Medulla oblongata (tissue), 1 donor: Measurements from ENCODE around the gene CEP135.
"Not testable (repeated sequence)": the region's sequence is repeated elsewhere in the genome, so short reads cannot be mapped to it uniquely, and the experiment has no call there.

Source experiments
- DNase-seq: peaks from one replicate; pipeline ENCODE4 v3.0.0-alpha.2; 2015; ENCODE audit errors: extremely low spot score

CEP135 gene

DNA sequence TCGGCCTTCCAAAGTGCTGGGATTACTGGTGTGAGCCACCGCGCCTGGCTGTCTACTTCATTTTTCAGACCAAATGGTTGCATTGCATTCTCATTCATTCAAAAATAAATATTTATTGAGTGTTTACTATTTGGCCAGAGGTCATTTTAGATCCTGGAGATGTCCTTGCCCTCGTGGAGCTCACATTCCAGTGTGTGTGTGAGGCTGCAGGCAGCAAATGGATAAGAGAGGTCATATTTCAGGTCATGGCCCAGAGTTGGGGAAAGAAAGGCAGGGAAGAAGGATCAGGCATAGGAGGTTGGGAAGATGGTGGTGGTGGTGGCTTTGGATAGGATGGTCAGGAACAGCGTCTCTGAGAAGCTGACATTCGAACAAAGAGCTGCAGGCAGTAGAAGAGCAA, 119.1 kb downstream of the CEP135 start:
- DNase-seq, result no peak

DNA sequence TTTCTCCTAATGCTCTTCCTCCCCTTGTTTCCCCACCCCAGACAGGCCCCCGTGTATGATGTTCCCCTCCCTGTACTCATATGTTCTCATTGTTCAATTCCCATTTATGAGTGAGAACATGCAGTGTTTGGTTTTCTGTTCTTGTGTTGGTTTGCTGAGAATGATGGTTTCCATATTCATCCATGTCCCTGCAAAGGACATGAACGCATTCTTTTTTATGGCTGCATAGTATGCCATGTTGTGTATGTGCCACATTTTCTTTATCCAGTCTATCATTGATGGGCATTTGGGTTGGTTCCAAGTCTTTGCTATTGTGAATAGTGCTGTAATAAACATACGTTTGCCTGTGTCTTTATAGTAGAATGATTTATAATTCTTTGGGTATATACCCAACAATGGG, 124.0 kb downstream of the CEP135 start:
- DNase-seq, result not testable (repeated sequence)

DNA sequence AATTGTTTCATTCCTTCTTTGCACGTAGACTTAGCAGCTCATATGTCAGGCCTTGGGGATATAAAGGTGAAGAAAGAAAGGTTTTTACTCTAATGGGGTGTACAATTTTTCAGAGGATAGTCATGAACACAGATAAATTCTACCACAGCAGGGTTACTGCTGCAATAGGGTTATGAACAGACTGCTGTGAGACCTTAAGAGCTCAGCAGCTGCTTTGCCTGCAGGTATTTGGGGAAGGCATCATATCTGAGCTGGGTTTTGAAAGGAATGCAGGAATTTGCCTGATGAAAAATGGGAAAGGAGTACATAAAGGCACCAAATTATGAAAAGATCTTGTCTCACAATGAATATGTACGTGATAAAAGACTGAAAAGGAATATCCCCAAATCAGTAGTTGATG, 128.9 kb downstream of the CEP135 start:
- DNase-seq, result no peak

DNA sequence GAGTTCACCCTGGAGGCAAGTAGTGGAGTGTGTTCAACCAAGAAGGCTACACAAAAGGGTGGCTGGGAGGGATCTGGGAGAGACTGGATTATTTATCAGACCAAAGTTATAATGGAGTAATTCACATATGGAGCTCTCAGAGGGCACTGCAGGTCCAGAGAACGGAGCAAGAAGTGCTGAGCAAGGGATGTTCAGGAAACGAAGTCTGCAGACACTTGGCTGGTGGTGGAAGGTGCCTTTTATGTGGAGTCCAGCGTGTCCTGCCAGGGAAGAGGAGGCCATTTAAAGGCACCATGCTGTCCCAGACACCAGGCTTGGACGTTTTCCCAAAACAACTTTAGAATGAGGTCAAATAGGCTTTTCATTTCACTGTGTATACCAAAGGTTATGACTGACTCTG, 130.1 kb downstream of the CEP135 start:
- peak; percentile 68 for DNase-seq

DNA sequence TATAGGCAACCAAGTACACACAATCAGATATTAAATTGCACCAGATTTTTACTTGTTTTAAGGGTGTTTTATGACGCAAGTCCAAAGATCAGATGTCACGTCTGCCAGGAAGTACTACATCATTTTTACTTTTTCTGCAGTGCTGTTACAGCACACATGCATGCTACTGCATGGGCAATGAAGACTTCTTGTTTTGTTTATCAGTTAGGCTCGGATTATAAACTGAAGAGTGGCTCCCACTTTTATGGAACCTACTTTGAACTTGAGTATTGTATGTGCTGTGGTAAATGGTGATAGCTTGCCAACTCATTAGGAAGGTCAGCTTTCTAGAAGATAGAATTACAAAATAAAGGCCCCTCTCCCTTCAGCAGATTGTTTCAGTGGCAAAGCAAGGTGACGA, 131.6 kb downstream of the CEP135 start:
- no peak for DNase-seq

DNA sequence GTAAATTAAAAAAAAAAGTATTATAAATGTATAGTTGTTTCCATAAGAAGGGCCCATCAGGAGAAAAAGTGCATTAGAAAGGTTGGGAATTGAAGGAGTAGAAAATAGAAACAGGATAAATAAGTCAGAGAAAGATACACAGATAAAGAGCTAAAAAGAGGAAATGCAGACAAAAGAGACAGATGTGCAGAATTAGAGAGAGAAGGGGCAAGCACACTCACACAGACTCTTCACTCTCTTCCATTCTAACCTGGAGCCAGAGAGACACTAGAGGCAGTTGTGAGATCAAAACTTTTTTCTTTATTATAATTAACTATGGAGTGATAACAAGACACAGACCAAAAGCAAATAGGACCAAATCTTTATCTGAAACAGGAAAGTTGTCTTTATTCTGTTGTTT, 134.1 kb downstream of the CEP135 start:
- no peak for DNase-seq
